DOHH2 (cell line): ENCODE data around the gene CNTNAP2.

Experiments
- CTCF ChIP-seq: fragments of 200-600 bp; sonication (generic); IDR thresholded peaks from one replicate; pipeline ENCODE4 v1.5.1; 2014; ENCODE audit warnings: antibody characterized with exemption, mild to moderate bottlenecking, low read depth, low read length; ENCODE audit not compliant: poor library complexity, severe bottlenecking
- EZH2phosphoT487 ChIP-seq: fragments of 200-600 bp; sonication (generic); IDR thresholded peaks from 2 replicates; pipeline ENCODE4 v1.6.1; 2017; ENCODE audit warnings: borderline replicate concordance, mild to moderate bottlenecking, antibody characterized with exemption, low read length, moderate library complexity, mixed read lengths

- TF ChIP-seq CTCF (no peak), EZH2phosphoT487 (no peak)
Measured at GRCh38 chr7:148356303-148356702, 2239.7 kb downstream of the CNTNAP2 start.
